Karpas-422 (cell line): ENCODE data around the gene GHRL. TPM values are rescaled to one million over a fixed set of nuclear protein-coding genes. Genes with fewer than 3 reads are reported as not detected.

Source experiments
- DNase-seq: peaks from one replicate; pipeline ENCODE4 v3.0.0-alpha.2; 2015
- H2AFZ ChIP-seq: fragments of 200-600 bp; sonication (generic); 2 replicates; pipeline ENCODE4 v1.6.1; 2014; ENCODE audit warnings: antibody characterized with exemption, low read length, mixed read lengths
- H3K27ac ChIP-seq: fragments of 200-600 bp; sonication (generic); 2 replicates; pipeline ENCODE4 v1.5.1; 2014; ENCODE audit warnings: mild to moderate bottlenecking, low read length, moderate library complexity
- H3K27me3 ChIP-seq: fragments of 200-600 bp; sonication (generic); 2 replicates; pipeline ENCODE4 v1.6.1; 2014; ENCODE audit warnings: low read length, mixed read lengths
- H3K36me3 ChIP-seq: fragments of 200-600 bp; sonication (generic); 2 replicates; pipeline ENCODE4 v1.6.1; 2014; ENCODE audit warnings: low read length, mixed read lengths; ENCODE audit not compliant: insufficient read depth
- H3K4me1 ChIP-seq: fragments of 200-600 bp; sonication (generic); 2 replicates; pipeline ENCODE4 v1.6.1; 2014; ENCODE audit warnings: mild to moderate bottlenecking, low read length, mixed read lengths
- H3K4me2 ChIP-seq: fragments of 200-600 bp; sonication (generic); 2 replicates; pipeline ENCODE4 v1.6.1; 2014; ENCODE audit warnings: low read length, low read depth, mild to moderate bottlenecking; ENCODE audit not compliant: poor library complexity, severe bottlenecking
- H3K4me3 ChIP-seq: fragments of 200-600 bp; sonication (generic); 2 replicates; pipeline ENCODE4 v1.5.1; 2014; ENCODE audit warnings: mild to moderate bottlenecking, antibody characterized with exemption, low read length, mixed read lengths
- H3K79me2 ChIP-seq: fragments of 200-600 bp; sonication (generic); 2 replicates; pipeline ENCODE4 v1.6.1; 2014; ENCODE audit warnings: mild to moderate bottlenecking, low read length, mixed read lengths
- H3K9ac ChIP-seq: fragments of 200-600 bp; sonication (generic); 2 replicates; pipeline ENCODE4 v1.6.0; 2014; ENCODE audit warnings: low read length
- H3K9me2 ChIP-seq: fragments of 200-600 bp; sonication (generic), shearing (Covaris generic); replicated peaks from 2 replicates; pipeline ENCODE4 v1.6.0; 2014; ENCODE audit warnings: mild to moderate bottlenecking, low read length, moderate library complexity; ENCODE audit not compliant: insufficient read depth
- H3K9me3 ChIP-seq: fragments of 300-700, 200-600 bp; sonication (generic); 2 replicates; pipeline ENCODE4 v1.6.1; 2014; ENCODE audit warnings: low read length, mixed read lengths
- H4K20me1 ChIP-seq: fragments of 200-600 bp; sonication (generic); 2 replicates; pipeline ENCODE4 v1.6.1; 2014; ENCODE audit warnings: mild to moderate bottlenecking, antibody characterized with exemption, low read length, low read depth; ENCODE audit not compliant: insufficient read depth
- total RNA-seq: library from RNA; depleted of rRNA; stranded (reverse); fragments of >200 nt; shearing (Covaris generic); gene quantifications from 2 replicates; pipeline ENCODE4 v1.2.3, GENCODE V29; 2014; ENCODE audit warnings: low replicate concordance

The GHRL gene
- total RNA-seq, 1 experiment from 2014 or later: 1.1 TPM

- no peak for DNase-seq
- Histone ChIP-seq H3K9ac (no peak overlapping the region), H3K36me3 (peaks cover 5% of the 10 kb centered on the region; the same call in 1 of the 2 replicates), H3K9me3 (no peaks in the 10 kb centered on the region), H3K4me2 (no peak overlapping the region), H3K9me2 (no peaks in the 10 kb centered on the region), H3K4me1 (peaks cover 9% of the 10 kb centered on the region), H4K20me1 (no peaks in the 10 kb centered on the region), H3K79me2 (no peaks in the 10 kb centered on the region), H3K27me3 (no peaks in the 10 kb centered on the region), H2AFZ (no peak overlapping the region), H3K4me3 (no peak overlapping the region), H3K27ac (no peak overlapping the region)
Observed at GRCh38 chr3:10289787-10290355, 2.9 kb downstream of the GHRL start.

- Histone ChIP-seq H3K36me3 (peaks cover 5% of the 10 kb centered on the region; the same call in 1 of the 2 replicates), H3K79me2 (no peaks in the 10 kb centered on the region), H2AFZ (no peak overlapping the region), H3K4me2 (no peak overlapping the region), H3K4me1 (peaks cover 9% of the 10 kb centered on the region), H3K9me3 (no peaks in the 10 kb centered on the region), H3K4me3 (no peak overlapping the region), H3K9me2 (no peaks in the 10 kb centered on the region), H3K27me3 (no peaks in the 10 kb centered on the region), H4K20me1 (no peaks in the 10 kb centered on the region), H3K27ac (no peak overlapping the region), H3K9ac (no peak overlapping the region)
- no peak for DNase-seq
Observed at GRCh38 chr3:10289077-10289476, 3.7 kb downstream of the GHRL start.

DNA sequence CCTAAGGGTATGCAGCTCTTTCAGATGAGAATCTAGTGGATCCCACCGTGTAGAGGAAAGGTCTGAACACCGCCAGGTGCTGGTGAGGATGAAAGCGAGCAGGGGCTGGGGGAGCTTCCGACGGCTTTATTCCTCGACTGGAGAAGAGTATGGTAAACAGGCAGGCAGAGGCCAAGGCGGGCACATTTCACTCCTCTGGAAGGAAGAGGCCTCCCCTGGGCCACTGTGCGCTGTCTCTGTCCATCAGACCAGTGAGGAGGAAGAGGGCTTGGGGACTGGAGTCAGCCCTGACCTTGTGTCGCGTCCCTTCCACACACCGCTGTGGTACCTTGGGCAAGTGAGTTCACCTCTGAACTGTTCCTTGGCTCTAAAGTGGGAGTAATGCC is 4.2 kb downstream of the GHRL start:
- H3K79me2 ChIP-seq: no peaks in the 10 kb centered on the region
- no peak overlapping the region for H2AFZ ChIP-seq
- no peak overlapping the region for H3K27ac ChIP-seq
- no peaks in the 10 kb centered on the region for H3K9me2 ChIP-seq
- peaks cover 9% of the 10 kb centered on the region for H3K4me1 ChIP-seq
- no peak for DNase-seq
- H3K4me2 ChIP-seq: no peak overlapping the region
- no peak overlapping the region for H3K9ac ChIP-seq
- no peak overlapping the region for H3K4me3 ChIP-seq
- H4K20me1 ChIP-seq: no peaks in the 10 kb centered on the region
- no peaks in the 10 kb centered on the region for H3K27me3 ChIP-seq
- peaks cover 5% of the 10 kb centered on the region; the same call in 1 of the 2 replicates for H3K36me3 ChIP-seq
- H3K9me3 ChIP-seq: no peaks in the 10 kb centered on the region

DNA sequence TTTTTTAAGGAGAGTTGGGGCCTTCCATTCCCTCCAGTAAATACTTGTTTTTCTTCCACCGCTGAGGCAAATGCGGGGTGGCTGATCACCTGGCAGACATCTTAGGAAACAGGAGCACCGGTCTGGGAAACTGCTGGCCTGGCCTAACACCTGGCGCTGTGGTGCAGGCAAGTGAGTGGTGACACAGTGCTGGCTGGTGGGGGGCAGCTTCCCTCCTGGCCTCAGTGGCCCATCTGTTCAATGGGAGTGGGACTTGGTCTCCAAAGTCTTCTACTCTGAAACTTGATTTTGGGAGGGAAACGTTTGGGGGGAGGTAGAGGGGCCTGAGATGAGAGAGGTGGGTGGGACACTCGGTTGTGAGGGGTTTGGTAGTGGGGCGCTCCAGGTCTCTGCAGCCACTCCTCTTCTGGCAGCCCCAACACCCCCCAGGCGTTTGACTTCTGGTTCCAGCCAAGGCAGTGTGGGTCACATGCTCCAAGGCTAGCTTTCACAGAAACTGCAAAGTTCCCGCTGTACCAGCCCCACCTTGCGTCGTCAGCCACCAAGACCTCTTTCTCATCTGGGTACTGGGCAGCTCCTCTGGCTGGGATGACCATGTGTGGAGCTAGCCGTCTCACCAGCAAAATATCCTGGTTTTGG is 4.7 kb downstream of the GHRL start:
- Histone ChIP-seq H2AFZ (no peak overlapping the region), H4K20me1 (no peaks in the 10 kb centered on the region), H3K9me2 (no peaks in the 10 kb centered on the region), H3K4me1 (peaks cover 9% of the 10 kb centered on the region), H3K4me3 (no peak overlapping the region), H3K36me3 (peaks cover 8% of the 10 kb centered on the region; the same call in 1 of the 2 replicates), H3K27ac (no peak overlapping the region), H3K4me2 (no peak overlapping the region), H3K27me3 (no peaks in the 10 kb centered on the region), H3K9me3 (no peaks in the 10 kb centered on the region), H3K79me2 (no peaks in the 10 kb centered on the region), H3K9ac (no peak overlapping the region)
- no peak for DNase-seq

GRCh38 chr3:10286596-10287295 is 6.0 kb downstream of the GHRL start:
- H3K4me2 ChIP-seq: no peak overlapping the region
- H3K27me3 ChIP-seq: no peaks in the 10 kb centered on the region
- H3K9me2 ChIP-seq: no peaks in the 10 kb centered on the region
- no peak overlapping the region for H2AFZ ChIP-seq
- H3K9ac ChIP-seq: no peak overlapping the region
- DNase-seq: peak; percentile 87
- H3K4me3 ChIP-seq: no peak overlapping the region
- peaks cover 9% of the 10 kb centered on the region for H3K4me1 ChIP-seq
- H3K36me3 ChIP-seq: peaks cover 17% of the 10 kb centered on the region; the same call in 1 of the 2 replicates
- H3K79me2 ChIP-seq: no peaks in the 10 kb centered on the region
- no peak overlapping the region for H3K27ac ChIP-seq
- H3K9me3 ChIP-seq: no peaks in the 10 kb centered on the region
- H4K20me1 ChIP-seq: no peaks in the 10 kb centered on the region

GRCh38 chr3:10286133-10286524 is 6.6 kb downstream of the GHRL start:
- Histone ChIP-seq H4K20me1 (no peaks in the 10 kb centered on the region), H3K9me3 (no peaks in the 10 kb centered on the region), H3K4me1 (peaks cover 9% of the 10 kb centered on the region), H2AFZ (no peak overlapping the region), H3K4me3 (no peak overlapping the region), H3K27ac (0 out of 2 replicates have a peak overlapping the region, but pooled peaks have one; percentile 11), H3K27me3 (no peaks in the 10 kb centered on the region), H3K36me3 (peaks cover 17% of the 10 kb centered on the region; the same call in 1 of the 2 replicates), H3K4me2 (no peak overlapping the region), H3K9ac (no peak overlapping the region), H3K9me2 (no peaks in the 10 kb centered on the region), H3K79me2 (no peaks in the 10 kb centered on the region)
- no peak for DNase-seq

DNA sequence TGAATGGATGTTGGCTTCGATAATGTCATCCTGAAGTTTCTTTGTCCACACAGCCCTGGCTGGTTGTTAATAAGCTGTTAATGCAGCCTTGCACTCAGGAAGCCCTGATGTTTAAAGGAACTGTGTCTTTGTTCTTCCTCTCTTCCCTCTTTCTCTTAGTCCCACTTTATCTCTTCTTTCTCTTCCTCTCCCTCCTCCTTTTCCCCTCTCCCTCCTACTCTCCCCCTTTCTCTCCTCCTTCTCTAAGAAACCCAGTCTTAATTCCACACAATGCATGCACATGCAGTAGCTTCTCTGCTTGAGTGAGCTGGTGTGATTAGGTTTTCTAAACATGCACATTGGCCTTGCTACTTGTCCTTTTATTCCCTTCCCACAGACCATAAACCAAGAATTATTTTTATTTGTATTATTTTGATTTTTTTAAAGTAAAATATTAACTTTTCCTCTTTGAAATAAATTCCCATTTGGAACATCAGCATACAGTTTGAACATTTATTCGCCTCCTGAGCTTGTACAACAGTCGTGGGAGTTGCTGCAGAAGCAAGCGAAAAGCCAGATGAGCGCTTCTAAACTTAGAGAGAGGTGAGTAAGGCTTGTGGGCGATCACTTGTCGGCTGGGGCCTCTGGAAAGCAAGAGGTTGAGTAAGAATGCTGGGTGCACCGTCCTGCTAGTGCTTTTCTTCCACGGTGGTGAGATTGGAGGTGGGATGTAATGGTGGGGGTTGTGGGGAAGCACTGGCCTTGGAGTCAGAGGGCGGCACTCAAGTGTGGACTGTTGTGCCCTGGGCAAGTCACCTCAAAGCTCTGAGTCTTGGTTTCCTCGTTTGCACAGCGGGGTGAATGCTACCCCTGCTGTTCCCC is 7.2 kb downstream of the GHRL start:
- Histone ChIP-seq H3K9me3 (no peaks in the 10 kb centered on the region), H3K9ac (no peak overlapping the region), H2AFZ (no peak overlapping the region), H3K4me2 (no peak overlapping the region), H3K9me2 (no peaks in the 10 kb centered on the region), H3K4me3 (no peak overlapping the region), H3K27ac (0 out of 2 replicates have a peak overlapping the region, but pooled peaks have one; percentile 11), H3K79me2 (no peaks in the 10 kb centered on the region), H4K20me1 (no peaks in the 10 kb centered on the region), H3K27me3 (no peaks in the 10 kb centered on the region), H3K36me3 (peaks cover 22% of the 10 kb centered on the region; the same call in 1 of the 2 replicates), H3K4me1 (peaks cover 9% of the 10 kb centered on the region)
- no peak for DNase-seq
